Stimulated activated CD8-positive, alpha-beta memory T cell treated with anti-CD3 and anti-CD28 coated beads, Interleukin-15, amount 100 ng/mL, for 1 hour (primary cell): ENCODE results near the gene MAP2K6.

Source experiments
- DNase-seq: peaks from one replicate; pipeline ENCODE4 v3.0.0-alpha.2; 2020; ENCODE audit warnings: low read depth

The MAP2K6 gene

GRCh38 chr17:69492410-69493071 is 78.0 kb downstream of the MAP2K6 start:
- DNase-seq = no peak

- no peak for DNase-seq
Observed at GRCh38 chr17:69495787-69496186, 81.3 kb downstream of the MAP2K6 start.

GRCh38 chr17:69497161-69497560 is 82.7 kb downstream of the MAP2K6 start:
- DNase-seq = no peak

GRCh38 chr17:69499318-69499717 is 84.8 kb downstream of the MAP2K6 start:
- DNase-seq = no peak

GRCh38 chr17:69500911-69501429 is 86.5 kb downstream of the MAP2K6 start:
- no peak for DNase-seq

- no peak for DNase-seq
Observed at GRCh38 chr17:69501591-69502468, 87.3 kb downstream of the MAP2K6 start.

GRCh38 chr17:69503711-69504110 is 89.2 kb downstream of the MAP2K6 start:
- DNase-seq = no peak

- no peak for DNase-seq
Observed at GRCh38 chr17:69505740-69506139, 91.2 kb downstream of the MAP2K6 start.

GRCh38 chr17:69506489-69506888 is 92.0 kb downstream of the MAP2K6 start:
- DNase-seq = no peak

- no peak for DNase-seq
Observed at GRCh38 chr17:69508814-69509213, 94.3 kb downstream of the MAP2K6 start.

- DNase-seq = no peak
Observed at GRCh38 chr17:69511250-69511649, 96.8 kb downstream of the MAP2K6 start.

GRCh38 chr17:69512946-69513345 is 98.4 kb downstream of the MAP2K6 start:
- DNase-seq = no peak

GRCh38 chr17:69516225-69516624 is 101.7 kb downstream of the MAP2K6 start:
- no peak for DNase-seq

- no peak for DNase-seq
Observed at GRCh38 chr17:69516911-69517310, 102.4 kb downstream of the MAP2K6 start.

GRCh38 chr17:69518951-69519350 is 104.5 kb downstream of the MAP2K6 start:
- DNase-seq = no peak

- no peak for DNase-seq
Observed at GRCh38 chr17:69523244-69523861, 108.9 kb downstream of the MAP2K6 start.

- DNase-seq = no peak
Observed at GRCh38 chr17:69524854-69525253, 110.4 kb downstream of the MAP2K6 start.

- no peak for DNase-seq
Observed at GRCh38 chr17:69525920-69526841, 111.7 kb downstream of the MAP2K6 start.

- DNase-seq = no peak
Observed at GRCh38 chr17:69528035-69528434, 113.5 kb downstream of the MAP2K6 start.

GRCh38 chr17:69533481-69534234 is 119.2 kb downstream of the MAP2K6 start:
- DNase-seq = no peak

GRCh38 chr17:69534235-69534621 is 119.7 kb downstream of the MAP2K6 start:
- no peak for DNase-seq
